Transverse colon (tissue), 3 donors: ENCODE data around the gene RRP8.

Source experiments
- EP300 ChIP-seq: sonication (generic); formaldehyde crosslinking; IDR thresholded peaks from one replicate; pipeline ENCODE4 v1.6.1; 2017; ENCODE audit warnings: antibody characterized with exemption, low read depth
- POLR2A ChIP-seq: fragments of 450-650 bp; IDR thresholded peaks from one replicate; pipeline ENCODE4 v1.6.1; 2016; ENCODE audit warnings: antibody characterized with exemption, mild to moderate bottlenecking, moderate library complexity
- TF ChIP-seq, protein P1 (sequence below), 5 experiments: fragments of 200-600 bp in 3 of 5; fragments of 450-650 bp in 2 of 5; sonication (generic) in 3 of 5; IDR thresholded peaks; 1 replicate in 2 of 5; 2 replicates in 3 of 5; pipeline ENCODE4 v1.5.1; 2016 to 2017; ENCODE audit warnings: antibody characterized with exemption in 5 of 5, inconsistent platforms in 3 of 5, mild to moderate bottlenecking in 2 of 5, moderate library complexity in 1 of 5

DNA sequence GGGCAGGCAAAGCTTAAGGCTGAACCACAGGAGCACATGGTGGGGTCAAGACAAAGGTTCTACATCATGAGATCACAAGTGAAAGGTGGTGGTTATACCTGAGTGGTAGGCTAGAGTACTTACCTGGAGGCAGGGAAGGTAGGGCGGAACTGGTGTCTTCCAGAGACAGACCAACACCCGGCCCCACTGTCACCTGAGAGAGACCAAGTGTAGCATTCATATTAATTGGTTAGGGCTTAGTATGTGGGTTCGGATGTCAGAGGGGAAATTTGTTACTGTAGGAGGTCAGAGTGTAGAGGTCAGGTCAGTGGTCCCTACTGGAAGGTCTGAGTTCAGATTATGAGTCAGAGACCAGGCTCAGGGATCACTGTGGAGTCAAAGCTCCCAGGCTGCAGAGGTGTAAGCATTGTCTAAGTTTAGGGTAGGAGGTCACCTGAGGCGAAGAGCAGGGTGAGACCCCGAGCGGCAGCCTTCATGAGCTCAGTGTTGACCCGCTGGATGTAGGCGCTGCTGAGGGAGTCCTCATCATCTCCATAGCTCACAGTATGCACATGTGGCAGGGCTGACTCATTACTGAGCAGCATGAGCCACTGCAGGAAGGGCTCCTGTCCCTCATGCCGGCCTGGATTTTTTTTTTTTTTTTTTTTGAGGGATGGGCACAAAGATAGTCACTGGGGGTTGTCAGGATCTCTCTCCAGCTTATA lies 12.6 kb upstream of the RRP8 start:
- TF ChIP-seq, protein P1, sequence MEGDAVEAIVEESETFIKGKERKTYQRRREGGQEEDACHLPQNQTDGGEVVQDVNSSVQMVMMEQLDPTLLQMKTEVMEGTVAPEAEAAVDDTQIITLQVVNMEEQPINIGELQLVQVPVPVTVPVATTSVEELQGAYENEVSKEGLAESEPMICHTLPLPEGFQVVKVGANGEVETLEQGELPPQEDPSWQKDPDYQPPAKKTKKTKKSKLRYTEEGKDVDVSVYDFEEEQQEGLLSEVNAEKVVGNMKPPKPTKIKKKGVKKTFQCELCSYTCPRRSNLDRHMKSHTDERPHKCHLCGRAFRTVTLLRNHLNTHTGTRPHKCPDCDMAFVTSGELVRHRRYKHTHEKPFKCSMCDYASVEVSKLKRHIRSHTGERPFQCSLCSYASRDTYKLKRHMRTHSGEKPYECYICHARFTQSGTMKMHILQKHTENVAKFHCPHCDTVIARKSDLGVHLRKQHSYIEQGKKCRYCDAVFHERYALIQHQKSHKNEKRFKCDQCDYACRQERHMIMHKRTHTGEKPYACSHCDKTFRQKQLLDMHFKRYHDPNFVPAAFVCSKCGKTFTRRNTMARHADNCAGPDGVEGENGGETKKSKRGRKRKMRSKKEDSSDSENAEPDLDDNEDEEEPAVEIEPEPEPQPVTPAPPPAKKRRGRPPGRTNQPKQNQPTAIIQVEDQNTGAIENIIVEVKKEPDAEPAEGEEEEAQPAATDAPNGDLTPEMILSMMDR (IDR thresholded peaks at IDR 0.05) = no peak
- no peak for TF ChIP-seq EP300
- TF ChIP-seq POLR2A = no peak
